ENCODE data around the gene CFAP90.

The CFAP90 gene, protein sequence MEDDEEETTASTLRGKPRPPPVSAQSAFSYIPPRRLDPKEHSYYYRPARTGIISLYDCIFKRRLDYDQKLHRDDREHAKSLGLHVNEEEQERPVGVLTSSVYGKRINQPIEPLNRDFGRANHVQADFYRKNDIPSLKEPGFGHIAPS

DNA sequence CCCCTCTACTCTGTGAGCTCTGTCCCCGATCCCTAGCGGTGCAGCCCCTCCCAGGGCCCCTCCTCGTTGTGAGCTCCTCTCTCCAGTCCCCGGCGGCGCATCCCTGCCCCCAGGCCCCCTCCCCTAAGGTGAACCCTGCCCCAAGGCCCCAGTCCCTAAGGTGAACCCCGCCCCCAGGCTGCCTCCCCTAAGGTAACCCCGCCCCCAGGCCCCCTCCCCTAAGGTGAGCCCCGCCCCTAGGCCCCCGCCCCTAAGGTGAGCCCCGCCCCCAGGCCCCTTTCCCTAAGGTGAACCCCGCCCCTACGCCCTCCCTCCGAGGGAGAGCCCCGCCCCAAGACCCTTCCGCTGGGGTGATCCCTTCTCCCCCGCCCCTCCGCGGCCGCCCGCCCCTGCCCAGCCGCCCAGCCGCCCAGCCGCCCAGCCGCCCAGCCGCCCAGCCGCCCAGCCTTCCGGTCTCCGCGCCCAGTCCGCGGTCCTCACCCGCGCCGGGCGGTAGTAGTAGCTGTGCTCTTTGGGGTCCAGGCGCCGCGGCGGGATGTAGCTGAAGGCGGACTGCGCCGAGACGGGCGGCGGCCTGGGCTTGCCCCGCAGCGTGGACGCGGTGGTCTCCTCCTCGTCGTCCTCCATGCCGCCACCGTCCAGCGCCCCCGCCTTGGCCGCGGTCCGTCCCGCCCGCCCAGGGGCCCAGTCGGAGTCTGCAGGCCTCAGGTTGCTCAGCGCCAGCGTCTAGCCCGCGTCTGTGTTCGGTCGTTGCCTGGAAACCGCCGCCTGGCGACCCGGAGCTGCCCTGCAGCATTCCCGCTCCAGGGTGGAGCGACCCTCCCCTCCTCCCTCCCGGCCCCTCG lies at the start of gene CFAP90:
Gene CFAP90 (minus strand): TSS at position 739 of the 845 bp plus-strand sequence. CDS start 112 bp downstream, at position 627.
- no peaks in the 10 kb centered on the region for H3K36me3 ChIP-seq
- H3K27ac ChIP-seq: no peak within 1 kb of the TSS
- no peaks in the 10 kb centered on the region for H3K9me3 ChIP-seq
- H3K4me3 ChIP-seq (ENCODE audit: low read depth in 1 of 2, low read length in 1 of 2): peak within 1 kb of the TSS; percentile 20 to 48
- H3K4me1 ChIP-seq (ENCODE audit: control insufficient read depth in 1 of 2, insufficient read depth in 1 of 2, low read depth in 1 of 2, low read length in 1 of 2): peaks cover 0 to 15% of the 10 kb centered on the region in 2 experiments
- peaks cover 84% of the 10 kb centered on the region for H3K27me3 ChIP-seq
- TF ChIP-seq, protein P1, sequence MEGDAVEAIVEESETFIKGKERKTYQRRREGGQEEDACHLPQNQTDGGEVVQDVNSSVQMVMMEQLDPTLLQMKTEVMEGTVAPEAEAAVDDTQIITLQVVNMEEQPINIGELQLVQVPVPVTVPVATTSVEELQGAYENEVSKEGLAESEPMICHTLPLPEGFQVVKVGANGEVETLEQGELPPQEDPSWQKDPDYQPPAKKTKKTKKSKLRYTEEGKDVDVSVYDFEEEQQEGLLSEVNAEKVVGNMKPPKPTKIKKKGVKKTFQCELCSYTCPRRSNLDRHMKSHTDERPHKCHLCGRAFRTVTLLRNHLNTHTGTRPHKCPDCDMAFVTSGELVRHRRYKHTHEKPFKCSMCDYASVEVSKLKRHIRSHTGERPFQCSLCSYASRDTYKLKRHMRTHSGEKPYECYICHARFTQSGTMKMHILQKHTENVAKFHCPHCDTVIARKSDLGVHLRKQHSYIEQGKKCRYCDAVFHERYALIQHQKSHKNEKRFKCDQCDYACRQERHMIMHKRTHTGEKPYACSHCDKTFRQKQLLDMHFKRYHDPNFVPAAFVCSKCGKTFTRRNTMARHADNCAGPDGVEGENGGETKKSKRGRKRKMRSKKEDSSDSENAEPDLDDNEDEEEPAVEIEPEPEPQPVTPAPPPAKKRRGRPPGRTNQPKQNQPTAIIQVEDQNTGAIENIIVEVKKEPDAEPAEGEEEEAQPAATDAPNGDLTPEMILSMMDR (IDR thresholded peaks at IDR 0.05): no peak

DNA sequence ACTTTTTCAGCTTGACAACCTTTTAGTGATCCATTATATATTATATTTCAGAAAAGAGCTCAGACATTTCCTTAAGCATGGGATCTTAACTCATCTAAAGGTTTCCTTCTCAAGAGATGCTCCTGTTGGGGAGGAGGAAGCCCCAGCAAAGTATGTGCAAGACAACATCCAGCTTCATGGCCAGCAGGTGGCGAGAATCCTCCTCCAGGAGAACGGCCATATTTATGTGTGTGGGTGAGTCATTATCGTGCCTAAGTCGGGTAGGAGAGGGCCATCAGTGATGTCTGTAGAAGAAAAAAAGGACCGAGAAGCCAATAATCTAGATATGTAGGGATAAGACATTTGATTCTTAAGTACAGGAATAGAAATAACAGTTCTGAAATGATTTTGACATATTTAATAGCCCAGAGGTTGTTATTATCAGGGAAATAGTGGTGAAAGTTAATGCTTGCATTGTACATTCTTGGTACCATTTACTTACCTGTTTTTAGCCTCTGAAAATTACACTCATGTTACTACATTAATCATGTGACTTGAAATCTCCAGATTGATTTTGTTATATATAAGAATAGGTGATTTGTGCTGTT lies 46.2 kb upstream of the CFAP90 start:
- Histone ChIP-seq H3K9me3 (no peaks in the 10 kb centered on the region), H3K4me3 (ENCODE audit: low read depth in 1 of 2, low read length in 1 of 2) (no peak overlapping the region), H3K36me3 (peaks cover 91% of the 10 kb centered on the region), H3K27me3 (no peaks in the 10 kb centered on the region), H3K27ac (no peak overlapping the region), H3K4me1 (ENCODE audit: control insufficient read depth in 1 of 2, insufficient read depth in 1 of 2, low read depth in 1 of 2, low read length in 1 of 2) (no peaks in the 10 kb centered on the region)
- TF ChIP-seq, protein P1 (IDR thresholded peaks at IDR 0.05): no peak

DNA sequence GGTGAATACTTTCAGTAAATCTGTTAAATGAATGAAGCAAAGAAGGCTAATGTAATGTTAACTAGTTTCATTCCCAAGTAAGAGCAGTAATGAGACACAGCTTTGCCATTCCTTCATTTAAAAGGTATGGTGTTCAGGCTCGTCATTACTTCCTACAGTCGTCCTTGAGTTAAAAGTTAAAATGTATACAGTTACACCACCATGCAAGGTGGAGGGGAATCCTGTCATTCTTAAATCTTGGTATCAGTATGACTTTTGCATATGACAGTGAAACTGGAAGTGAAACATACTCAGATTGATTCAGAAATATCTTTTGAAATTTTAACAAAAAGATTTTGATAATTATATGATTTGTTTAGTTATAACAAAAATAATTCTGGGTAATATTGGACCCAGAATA lies 43.9 kb upstream of the CFAP90 start:
- Histone ChIP-seq H3K27me3 (no peaks in the 10 kb centered on the region), H3K27ac (no peak overlapping the region), H3K9me3 (no peaks in the 10 kb centered on the region), H3K4me3 (ENCODE audit: low read depth in 1 of 2, low read length in 1 of 2) (no peak overlapping the region), H3K4me1 (ENCODE audit: control insufficient read depth in 1 of 2, insufficient read depth in 1 of 2, low read depth in 1 of 2, low read length in 1 of 2) (no peaks in the 10 kb centered on the region), H3K36me3 (peaks cover 82% of the 10 kb centered on the region)
- TF ChIP-seq, protein P1 (IDR thresholded peaks at IDR 0.05): no peak

DNA sequence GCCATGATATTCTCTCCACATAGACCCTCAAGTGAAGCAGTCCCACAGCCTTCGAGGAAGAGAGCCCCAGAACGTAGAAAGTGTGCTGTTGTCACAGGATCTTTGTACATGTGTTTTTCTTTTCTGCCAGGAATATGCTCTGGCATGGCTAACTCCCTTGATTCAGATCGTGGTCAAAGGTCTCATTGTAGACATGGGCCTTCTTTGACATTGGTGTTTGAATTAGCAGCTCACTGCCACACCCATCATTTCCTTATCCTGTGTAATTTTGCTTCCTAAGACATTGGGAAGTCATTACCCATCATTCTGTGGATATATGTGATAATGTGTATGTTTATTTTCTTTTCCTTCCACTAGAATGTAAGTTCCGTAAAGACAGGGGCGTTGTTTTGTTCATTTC lies 43.5 kb upstream of the CFAP90 start:
- Histone ChIP-seq H3K36me3 (peaks cover 83% of the 10 kb centered on the region), H3K27ac (no peak overlapping the region), H3K9me3 (no peaks in the 10 kb centered on the region), H3K4me1 (ENCODE audit: control insufficient read depth in 1 of 2, insufficient read depth in 1 of 2, low read depth in 1 of 2, low read length in 1 of 2) (no peaks in the 10 kb centered on the region), H3K27me3 (no peaks in the 10 kb centered on the region), H3K4me3 (ENCODE audit: low read depth in 1 of 2, low read length in 1 of 2) (no peak overlapping the region)
- TF ChIP-seq, protein P1 (IDR thresholded peaks at IDR 0.05): no peak

DNA sequence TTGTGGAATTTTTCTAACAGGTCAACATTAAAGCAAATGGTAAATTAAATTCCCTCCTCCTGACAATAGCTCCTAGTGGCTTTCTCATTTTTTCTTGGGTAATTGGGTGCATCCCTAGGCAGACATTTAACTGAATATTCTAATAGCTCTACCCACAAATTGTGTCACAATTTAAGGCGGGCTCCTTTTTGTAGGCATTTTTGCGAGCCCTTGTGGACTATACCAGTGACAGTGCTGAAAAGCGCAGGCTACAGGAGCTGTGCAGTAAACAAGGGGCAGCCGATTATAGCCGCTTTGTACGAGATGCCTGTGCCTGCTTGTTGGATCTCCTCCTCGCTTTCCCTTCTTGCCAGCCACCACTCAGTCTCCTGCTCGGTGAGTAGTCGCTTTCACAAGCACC lies 38.0 kb upstream of the CFAP90 start:
- H3K27ac ChIP-seq: no peak overlapping the region
- H3K36me3 ChIP-seq: peaks cover 42% of the 10 kb centered on the region
- TF ChIP-seq, protein P1 (IDR thresholded peaks at IDR 0.05): no peak
- H3K4me3 ChIP-seq (ENCODE audit: low read depth in 1 of 2, low read length in 1 of 2): no peak overlapping the region
- H3K4me1 ChIP-seq (ENCODE audit: control insufficient read depth in 1 of 2, insufficient read depth in 1 of 2, low read depth in 1 of 2, low read length in 1 of 2): peaks cover 2 to 3% of the 10 kb centered on the region in 2 experiments
- no peaks in the 10 kb centered on the region for H3K9me3 ChIP-seq
- no peaks in the 10 kb centered on the region for H3K27me3 ChIP-seq
